HG03571 (cell line): ENCODE data around the gene ARHGAP24.
A peak's percentile ranks its signal among the peaks of the same experiment; 100 is the strongest.

Experiments
- ATAC-seq: cut with Tn5 transposase; IDR thresholded peaks from one replicate; pipeline ENCODE4 v1.9.1; 2021; ENCODE audit not compliant: unreplicated experiment

Gene ARHGAP24

DNA sequence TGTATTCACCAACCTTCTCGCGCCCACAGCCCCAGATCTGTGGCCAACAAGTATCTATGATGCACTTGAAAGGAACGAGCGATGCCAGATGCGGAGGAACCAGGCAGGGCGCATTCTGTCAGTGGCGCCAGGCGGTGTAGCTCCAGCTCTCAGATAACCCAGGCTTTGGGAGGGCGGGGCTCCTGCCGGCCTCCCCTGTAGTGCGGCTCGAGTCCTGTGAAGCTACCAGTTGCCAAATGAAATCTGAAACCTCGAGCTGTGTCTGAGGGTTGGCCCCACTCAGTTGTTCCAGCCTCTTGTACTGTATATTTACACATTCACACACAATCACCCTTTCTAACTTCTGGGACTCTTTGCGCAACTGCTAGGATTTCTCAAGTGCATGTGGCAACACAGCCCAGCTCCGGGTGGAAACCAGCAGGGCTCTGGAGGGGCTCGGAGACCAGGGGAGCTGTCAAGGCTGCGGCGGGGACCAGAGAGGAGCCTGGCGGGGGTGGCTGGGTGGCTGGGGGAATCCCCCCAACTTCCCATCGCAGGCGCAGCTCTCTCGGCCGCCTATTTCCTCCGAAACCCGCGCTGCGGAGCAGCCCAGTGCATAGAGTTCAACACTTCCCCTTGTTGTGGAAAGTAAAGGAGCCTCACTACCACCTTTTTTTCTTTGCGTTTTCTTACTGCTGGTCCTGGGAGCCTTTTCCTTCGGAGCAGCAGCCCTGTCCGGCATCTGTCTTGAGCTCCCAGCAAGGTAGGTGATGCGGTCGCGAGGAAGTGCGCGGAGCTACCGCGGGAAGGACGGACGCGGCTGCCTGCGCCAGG is at the start of gene ARHGAP24:
TSS of gene ARHGAP24 (plus strand) at position 333 of the 813 bp plus-strand sequence.
- peak; percentile 87 for ATAC-seq

GRCh38 chr4:85426366-85426765 is 48.6 kb upstream of the ARHGAP24 start:
- ATAC-seq: no peak

GRCh38 chr4:85427123-85427522 is 47.8 kb upstream of the ARHGAP24 start:
- no peak for ATAC-seq

DNA sequence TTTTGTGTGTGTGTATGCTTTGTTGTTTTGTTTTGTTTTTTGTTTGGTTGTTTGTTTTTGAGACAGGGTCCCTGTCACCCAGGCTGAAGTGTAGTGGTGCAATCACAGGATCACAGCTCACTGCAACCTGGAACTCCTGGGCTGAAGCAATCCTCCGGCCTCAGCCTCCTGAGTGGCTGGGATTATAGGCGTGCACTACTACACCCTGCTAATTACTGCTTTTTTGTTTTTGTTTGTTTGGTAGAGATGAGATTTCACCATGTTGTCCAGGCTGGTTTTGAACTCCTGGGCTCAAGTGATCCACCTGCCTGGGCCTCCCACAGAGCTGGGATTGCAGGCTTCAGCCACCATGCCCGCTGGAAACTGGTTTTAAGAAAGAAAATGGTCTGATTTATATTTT is 44.7 kb upstream of the ARHGAP24 start:
- ATAC-seq: no peak

DNA sequence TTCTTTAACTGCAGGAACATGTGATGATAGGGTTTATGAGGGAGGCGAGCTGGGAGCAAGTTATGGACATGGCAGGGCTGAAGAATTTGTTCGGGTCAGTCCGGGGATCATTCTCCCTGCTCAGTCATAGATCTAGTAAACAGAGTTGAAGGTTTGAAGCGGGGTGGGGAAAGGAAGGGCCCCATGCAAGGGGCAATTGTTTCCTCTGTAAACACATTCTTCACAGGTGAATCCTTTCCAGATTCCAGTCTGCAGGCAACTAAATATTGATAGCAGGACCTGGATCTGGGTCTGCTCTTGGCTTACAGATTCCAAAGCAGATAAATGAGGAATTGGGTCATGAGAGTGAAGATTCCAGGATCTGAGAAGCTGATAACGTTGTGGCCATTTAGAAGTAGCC is 44.3 kb upstream of the ARHGAP24 start:
- no peak for ATAC-seq

- ATAC-seq: no peak
These were observed 43.8 kb upstream of the ARHGAP24 start for GRCh38 chr4:85431156-85431555.

DNA sequence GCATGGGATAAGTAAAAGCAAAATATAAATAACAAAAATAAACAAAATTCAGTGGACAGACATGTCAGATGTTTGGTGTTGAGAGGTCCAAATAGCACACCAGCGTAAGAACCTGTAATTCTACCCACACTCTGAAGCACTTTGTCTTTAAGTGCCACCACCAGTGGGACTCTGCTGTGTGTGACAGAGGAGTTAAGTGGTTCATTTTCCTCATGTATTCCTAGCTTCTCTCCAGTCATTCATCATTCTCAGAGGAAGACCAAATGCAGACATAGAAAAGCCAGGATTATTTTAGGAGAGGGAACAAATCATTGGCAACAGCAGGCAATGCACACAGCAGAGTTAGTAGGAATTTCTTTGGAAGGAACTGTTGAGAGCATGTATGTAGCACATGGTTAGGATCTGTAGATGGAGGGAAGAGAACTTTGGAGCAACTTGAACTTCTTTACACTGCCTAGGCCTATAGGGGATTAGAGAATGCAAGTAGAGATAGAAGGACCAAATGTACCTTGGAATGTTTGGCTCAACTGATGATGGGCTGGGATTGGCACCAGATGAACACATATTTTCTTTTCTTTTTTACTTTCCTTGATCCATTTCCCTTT is 43.0 kb upstream of the ARHGAP24 start:
- ATAC-seq: no peak

- no peak for ATAC-seq
These were observed 29.8 kb upstream of the ARHGAP24 start for GRCh38 chr4:85445050-85445639.

- ATAC-seq: no peak
These were observed 28.6 kb upstream of the ARHGAP24 start for GRCh38 chr4:85446141-85446861.

DNA sequence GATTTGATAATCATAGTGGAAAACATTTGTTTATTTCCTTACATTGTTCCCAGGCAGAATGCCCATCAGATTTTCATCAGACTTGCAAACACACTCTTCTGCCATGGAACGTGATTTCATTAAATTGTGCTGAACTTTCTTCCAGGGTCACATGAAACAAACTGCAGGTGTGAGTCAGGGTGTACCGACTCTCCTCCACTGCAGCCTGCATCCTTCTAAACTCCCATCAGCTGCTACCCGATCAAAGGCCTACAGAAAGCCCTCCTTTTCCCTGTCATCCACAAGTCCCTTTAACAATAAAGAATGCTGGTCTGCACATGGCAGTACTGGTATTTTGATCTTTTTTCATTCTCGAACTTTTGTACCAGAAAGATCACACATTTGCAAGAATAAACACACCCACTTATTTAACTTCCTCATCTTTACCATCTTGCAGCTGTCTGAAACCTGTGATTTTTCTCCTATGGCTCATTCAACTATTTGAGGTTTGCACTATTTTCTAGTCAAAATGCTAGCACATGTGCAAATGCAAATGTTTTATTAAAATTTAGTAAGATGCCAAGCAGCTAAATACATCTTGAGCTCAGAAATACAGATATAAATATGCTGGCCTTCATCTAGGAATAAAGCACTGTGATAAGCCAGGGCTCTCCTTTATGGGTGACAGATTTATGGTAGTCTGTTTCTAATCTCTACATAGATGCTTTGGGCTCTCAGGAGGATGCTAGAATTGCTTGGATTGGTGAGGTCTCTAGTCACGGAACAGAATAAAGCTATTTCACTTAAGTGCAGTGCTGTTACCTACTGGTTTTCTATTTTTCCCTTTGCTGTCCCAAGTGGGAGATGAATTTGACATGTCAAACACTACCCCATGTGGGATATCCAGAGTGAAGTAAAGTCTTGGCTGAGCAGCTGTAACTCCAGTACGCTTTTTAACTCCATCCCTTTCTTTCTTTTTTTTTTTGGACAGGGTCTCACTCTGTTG is 25.8 kb upstream of the ARHGAP24 start:
- ATAC-seq: no peak

- ATAC-seq: no peak
These were observed 22.8 kb upstream of the ARHGAP24 start for GRCh38 chr4:85452058-85452731.

- ATAC-seq: no peak
These were observed 19.0 kb upstream of the ARHGAP24 start for GRCh38 chr4:85455942-85456341.

GRCh38 chr4:85457752-85458467 is 17.0 kb upstream of the ARHGAP24 start:
- no peak for ATAC-seq

GRCh38 chr4:85459736-85460135 is 15.2 kb upstream of the ARHGAP24 start:
- ATAC-seq: no peak

DNA sequence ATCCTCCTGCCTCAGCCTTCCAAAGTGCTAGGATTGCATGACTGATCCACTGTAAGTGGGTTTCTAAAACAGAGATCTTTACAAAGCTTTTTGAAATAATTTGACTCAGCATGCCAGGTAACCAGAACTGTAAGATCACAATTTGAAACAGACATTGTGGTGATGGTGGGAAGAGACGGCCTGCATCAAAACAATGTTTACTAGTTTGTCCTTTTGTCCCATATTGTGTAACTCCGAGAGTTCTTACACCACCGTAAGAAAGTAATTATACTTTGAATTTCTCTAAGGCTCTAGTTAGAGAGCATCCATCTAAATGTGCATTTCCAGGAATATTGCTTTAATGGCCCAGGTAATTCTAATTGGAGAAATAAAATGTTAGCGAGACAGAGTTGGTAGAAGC is 594 bp upstream of the ARHGAP24 start:
- ATAC-seq: no peak

DNA sequence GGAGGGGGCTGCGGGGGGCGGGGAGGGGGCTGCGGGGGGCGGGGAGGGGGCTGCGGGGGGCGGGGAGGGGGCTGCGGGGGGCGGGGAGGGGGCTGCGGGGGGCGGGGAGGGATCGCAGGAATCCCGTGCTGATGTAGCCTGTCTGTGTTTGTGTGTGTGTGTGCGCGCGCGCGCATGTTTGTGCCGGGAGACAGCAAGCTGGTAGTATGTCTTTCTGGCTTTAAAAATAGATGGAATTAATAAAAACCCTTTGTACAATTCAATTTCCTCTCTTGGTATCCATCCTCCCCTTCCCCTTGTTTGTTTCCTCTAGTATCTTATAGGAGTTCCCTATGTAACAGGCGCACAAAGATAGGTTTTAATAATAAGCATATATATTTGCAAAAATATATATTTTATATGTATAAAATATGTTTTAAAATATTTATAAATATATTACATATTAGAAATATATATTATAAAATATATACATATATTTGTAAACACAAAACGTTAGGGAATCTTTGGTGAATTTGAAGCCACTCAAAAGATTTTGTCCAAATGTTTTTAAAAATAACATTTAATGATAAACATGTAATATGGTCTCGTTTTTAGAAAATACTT is 782 bp downstream of the ARHGAP24 start:
- no peak for ATAC-seq

GRCh38 chr4:85476381-85476780 is 1.4 kb downstream of the ARHGAP24 start:
- ATAC-seq: no peak

DNA sequence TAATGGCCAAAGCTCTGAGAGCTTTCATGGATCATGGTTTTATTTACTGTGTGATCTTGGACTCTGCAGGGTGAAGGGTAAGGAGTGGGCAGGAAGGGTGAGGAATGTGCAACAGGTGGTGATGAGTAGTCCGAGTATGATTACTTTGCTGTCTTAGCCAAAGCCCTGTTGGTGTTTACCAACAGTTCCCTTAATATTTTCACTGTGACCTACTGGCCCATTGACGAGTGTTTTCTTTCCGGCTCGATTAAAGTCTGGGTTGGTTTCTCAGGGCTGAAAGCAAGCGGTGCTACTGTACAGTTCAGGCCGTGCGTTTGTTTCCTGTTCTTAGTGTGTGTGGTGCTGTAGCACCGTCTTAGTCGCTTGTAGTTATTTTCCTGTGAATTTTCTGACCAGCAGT is 2.6 kb downstream of the ARHGAP24 start:
- peak; percentile 34 for ATAC-seq

GRCh38 chr4:85478576-85478975 is 3.6 kb downstream of the ARHGAP24 start:
- no peak for ATAC-seq
